Measurements from ENCODE around the gene RTCA.
"Not testable (repeated sequence)": the region's sequence is repeated elsewhere in the genome, so short reads cannot be mapped to it uniquely, and the experiment has no call there.

Gene RTCA

GRCh38 chr1:100264081-100264480 lies 1.9 kb upstream of the RTCA start:
- DNase-seq = not testable (repeated sequence)

GRCh38 chr1:100265562-100265930 lies 470 bp upstream of the RTCA start:
- DNase-seq = peak; percentile 25

- no peak for DNase-seq
Observed at GRCh38 chr1:100266741-100267140, 725 bp downstream of the RTCA start.

- no peak for DNase-seq
Observed at GRCh38 chr1:100267284-100267683, 1.3 kb downstream of the RTCA start.

GRCh38 chr1:100268202-100268601 lies 2.2 kb downstream of the RTCA start:
- no peak for DNase-seq

GRCh38 chr1:100277866-100278265 lies 11.8 kb downstream of the RTCA start:
- DNase-seq = no peak

GRCh38 chr1:100279358-100279923 lies 13.4 kb downstream of the RTCA start:
- DNase-seq = no peak

GRCh38 chr1:100279954-100280682 lies 14.1 kb downstream of the RTCA start:
- no peak for DNase-seq

GRCh38 chr1:100284591-100284990 lies 18.6 kb downstream of the RTCA start:
- no peak for DNase-seq

GRCh38 chr1:100287162-100287561 lies 21.1 kb downstream of the RTCA start:
- DNase-seq = no peak

GRCh38 chr1:100290291-100290690 lies 24.3 kb downstream of the RTCA start:
- DNase-seq = no peak

GRCh38 chr1:100292711-100293110 lies 26.7 kb downstream of the RTCA start:
- no peak for DNase-seq

- no peak for DNase-seq
Observed at GRCh38 chr1:100296140-100296539, 30.1 kb downstream of the RTCA start.

GRCh38 chr1:100296997-100297396 lies 31.0 kb downstream of the RTCA start:
- DNase-seq = not testable (repeated sequence)

- no peak for DNase-seq
Observed at GRCh38 chr1:100298512-100298911, 32.5 kb downstream of the RTCA start.

- no peak for DNase-seq
Observed at GRCh38 chr1:100299521-100300222, 33.7 kb downstream of the RTCA start.

GRCh38 chr1:100300691-100301090 lies 34.7 kb downstream of the RTCA start:
- no peak for DNase-seq

GRCh38 chr1:100302739-100303138 lies 36.7 kb downstream of the RTCA start:
- no peak for DNase-seq

GRCh38 chr1:100304227-100304626 lies 38.2 kb downstream of the RTCA start:
- no peak for DNase-seq

- no peak for DNase-seq
Observed at GRCh38 chr1:100304921-100305320, 38.9 kb downstream of the RTCA start.

- no peak for DNase-seq
Observed at GRCh38 chr1:100305954-100306353, 39.9 kb downstream of the RTCA start.

GRCh38 chr1:100306735-100307313 lies 40.8 kb downstream of the RTCA start:
- no peak for DNase-seq

GRCh38 chr1:100308777-100309176 lies 42.8 kb downstream of the RTCA start:
- peak; percentile 41 for DNase-seq

- DNase-seq = no peak
Observed at GRCh38 chr1:100309863-100310262, 43.8 kb downstream of the RTCA start.

Data from fibroblast of upper back skin (primary cell).